ENCODE data around the gene PCDHB14.
"Not testable (repeated sequence)": the region's sequence is repeated elsewhere in the genome, so short reads cannot be mapped to it uniquely, and the experiment has no call there.

PCDHB14 gene

DNA sequence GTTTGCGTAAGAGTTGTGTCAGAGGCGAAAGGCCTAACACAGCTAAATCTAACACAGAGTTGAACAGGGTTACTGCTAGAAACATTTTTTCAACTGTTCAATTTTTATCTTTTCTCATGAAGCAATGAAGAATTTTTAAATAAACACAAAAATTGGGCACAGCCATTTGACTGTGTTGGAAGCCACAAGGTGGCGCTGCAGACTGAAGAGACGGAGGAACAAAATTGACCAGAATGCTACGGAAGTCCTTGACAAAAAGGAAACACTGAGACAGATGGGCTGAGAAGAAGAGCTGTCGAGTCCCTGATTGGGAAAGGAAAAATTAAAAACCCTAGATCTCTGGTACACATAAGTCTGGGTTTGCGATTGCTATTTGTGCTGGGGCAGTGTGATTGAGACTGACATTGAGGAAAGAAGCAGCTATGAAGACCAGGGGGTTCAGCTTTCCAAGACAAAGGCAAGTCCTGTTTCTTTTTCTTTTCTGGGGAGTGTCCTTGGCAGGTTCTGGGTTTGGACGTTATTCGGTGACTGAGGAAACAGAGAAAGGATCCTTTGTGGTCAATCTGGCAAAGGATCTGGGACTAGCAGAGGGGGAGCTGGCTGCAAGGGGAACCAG, 36.1 kb upstream of the PCDHB14 start, which contains the start of gene PCDHB9:
TSS of gene PCDHB9 (plus strand) at position 265 of the 616 bp plus-strand sequence. CDS start at position 423, 158 bp downstream.
- H3K27ac ChIP-seq: no peak within 1 kb of the TSS
- TF ChIP-seq, protein P1, sequence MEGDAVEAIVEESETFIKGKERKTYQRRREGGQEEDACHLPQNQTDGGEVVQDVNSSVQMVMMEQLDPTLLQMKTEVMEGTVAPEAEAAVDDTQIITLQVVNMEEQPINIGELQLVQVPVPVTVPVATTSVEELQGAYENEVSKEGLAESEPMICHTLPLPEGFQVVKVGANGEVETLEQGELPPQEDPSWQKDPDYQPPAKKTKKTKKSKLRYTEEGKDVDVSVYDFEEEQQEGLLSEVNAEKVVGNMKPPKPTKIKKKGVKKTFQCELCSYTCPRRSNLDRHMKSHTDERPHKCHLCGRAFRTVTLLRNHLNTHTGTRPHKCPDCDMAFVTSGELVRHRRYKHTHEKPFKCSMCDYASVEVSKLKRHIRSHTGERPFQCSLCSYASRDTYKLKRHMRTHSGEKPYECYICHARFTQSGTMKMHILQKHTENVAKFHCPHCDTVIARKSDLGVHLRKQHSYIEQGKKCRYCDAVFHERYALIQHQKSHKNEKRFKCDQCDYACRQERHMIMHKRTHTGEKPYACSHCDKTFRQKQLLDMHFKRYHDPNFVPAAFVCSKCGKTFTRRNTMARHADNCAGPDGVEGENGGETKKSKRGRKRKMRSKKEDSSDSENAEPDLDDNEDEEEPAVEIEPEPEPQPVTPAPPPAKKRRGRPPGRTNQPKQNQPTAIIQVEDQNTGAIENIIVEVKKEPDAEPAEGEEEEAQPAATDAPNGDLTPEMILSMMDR (IDR thresholded peaks at IDR 0.05): peak; percentile 90
- TF ChIP-seq ZFX (IDR thresholded peaks at IDR 0.05; ENCODE audit: borderline replicate concordance): no peak

DNA sequence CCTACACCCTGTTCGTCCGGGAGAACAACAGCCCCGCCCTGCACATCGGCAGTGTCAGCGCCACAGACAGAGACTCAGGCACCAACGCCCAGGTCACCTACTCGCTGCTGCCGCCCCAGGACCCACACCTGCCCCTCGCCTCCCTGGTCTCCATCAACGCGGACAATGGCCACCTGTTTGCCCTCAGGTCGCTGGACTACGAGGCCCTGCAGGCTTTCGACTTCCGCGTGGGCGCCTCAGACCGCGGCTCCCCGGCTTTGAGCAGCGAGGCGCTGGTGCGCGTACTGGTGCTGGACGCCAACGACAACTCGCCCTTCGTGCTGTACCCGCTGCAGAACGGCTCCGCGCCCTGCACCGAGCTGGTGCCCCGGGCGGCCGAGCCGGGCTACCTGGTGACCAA, 34.5 kb upstream of the PCDHB14 start:
- not testable (repeated sequence) for H3K27ac ChIP-seq

DNA sequence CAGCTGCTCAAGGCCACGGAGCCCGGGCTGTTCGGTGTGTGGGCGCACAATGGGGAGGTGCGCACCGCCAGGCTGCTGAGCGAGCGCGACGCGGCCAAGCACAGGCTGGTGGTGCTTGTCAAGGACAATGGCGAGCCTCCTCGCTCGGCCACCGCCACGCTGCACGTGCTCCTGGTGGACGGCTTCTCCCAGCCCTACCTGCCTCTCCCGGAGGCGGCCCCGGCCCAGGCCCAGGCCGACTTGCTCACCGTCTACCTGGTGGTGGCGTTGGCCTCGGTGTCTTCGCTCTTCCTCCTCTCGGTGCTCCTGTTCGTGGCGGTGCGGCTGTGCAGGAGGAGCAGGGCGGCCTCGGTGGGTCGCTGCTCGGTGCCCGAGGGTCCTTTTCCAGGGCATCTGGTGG, 34.0 kb upstream of the PCDHB14 start:
- not testable (repeated sequence) for H3K27ac ChIP-seq

DNA sequence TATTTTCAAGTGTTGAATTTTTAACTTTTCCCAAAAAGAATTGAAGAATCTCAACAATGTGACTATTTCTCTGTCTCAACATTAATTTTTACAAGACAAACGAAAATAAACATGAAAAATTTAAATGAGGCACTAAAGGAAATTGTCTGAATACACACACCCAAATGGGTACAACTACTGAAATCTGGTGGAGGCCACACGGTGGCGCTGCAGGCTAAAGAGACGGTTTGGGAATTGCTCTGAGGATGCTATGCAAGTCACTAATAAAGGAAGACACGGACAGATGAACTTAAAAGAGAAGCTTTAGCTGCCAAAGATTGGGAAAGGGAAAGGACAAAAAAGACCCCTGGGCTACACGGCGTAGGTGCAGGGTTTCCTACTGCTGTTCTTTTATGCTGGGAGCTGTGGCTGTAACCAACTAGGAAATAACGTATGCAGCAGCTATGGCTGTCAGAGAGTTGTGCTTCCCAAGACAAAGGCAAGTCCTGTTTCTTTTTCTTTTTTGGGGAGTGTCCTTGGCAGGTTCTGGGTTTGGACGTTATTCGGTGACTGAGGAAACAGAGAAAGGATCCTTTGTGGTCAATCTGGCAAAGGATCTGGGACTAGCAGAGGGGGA, 30.9 kb upstream of the PCDHB14 start, which contains the start of gene PCDHB10:
TSS of gene PCDHB10 (plus strand) at position 244 of the 616 bp plus-strand sequence. CDS start at position 444, 200 bp downstream.
- no peak within 1 kb of the TSS for H3K27ac ChIP-seq
- TF ChIP-seq ZFX (IDR thresholded peaks at IDR 0.05; ENCODE audit: borderline replicate concordance): no peak
- TF ChIP-seq, protein P1 (IDR thresholded peaks at IDR 0.05): peak; percentile 94

DNA sequence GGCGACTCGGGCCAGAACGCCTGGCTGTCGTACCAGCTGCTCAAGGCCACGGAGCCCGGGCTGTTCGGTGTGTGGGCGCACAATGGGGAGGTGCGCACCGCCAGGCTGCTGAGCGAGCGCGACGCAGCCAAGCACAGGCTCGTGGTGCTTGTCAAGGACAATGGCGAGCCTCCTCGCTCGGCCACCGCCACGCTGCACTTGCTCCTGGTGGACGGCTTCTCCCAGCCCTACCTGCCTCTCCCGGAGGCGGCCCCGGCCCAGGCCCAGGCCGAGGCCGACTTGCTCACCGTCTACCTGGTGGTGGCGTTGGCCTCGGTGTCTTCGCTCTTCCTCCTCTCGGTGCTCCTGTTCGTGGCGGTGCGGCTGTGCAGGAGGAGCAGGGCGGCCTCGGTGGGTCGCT, 28.8 kb upstream of the PCDHB14 start:
- not testable (repeated sequence) for H3K27ac ChIP-seq

DNA sequence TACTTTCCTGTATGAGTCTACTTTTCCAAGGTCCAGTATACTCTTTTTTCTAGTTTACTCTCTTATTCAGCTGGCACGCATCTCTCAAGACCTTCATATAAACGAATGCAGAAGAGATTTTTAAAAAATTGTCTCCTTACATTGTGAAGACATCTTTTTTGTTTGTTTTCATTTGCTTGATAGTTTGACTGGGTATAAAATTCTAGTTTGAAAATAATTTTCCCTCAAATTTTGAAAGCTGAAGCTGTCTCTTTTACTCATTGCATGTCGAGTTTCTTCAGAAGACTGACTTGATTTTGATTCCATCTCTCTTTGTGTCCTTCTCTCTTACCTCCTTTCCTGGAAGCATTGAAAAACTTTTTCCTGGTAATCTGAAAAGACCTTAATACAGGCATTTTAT, 26.8 kb upstream of the PCDHB14 start:
- TF ChIP-seq, protein P1 (IDR thresholded peaks at IDR 0.05): no peak
- TF ChIP-seq ZFX (IDR thresholded peaks at IDR 0.05; ENCODE audit: borderline replicate concordance): no peak
- H3K27ac ChIP-seq: no peak overlapping the region

DNA sequence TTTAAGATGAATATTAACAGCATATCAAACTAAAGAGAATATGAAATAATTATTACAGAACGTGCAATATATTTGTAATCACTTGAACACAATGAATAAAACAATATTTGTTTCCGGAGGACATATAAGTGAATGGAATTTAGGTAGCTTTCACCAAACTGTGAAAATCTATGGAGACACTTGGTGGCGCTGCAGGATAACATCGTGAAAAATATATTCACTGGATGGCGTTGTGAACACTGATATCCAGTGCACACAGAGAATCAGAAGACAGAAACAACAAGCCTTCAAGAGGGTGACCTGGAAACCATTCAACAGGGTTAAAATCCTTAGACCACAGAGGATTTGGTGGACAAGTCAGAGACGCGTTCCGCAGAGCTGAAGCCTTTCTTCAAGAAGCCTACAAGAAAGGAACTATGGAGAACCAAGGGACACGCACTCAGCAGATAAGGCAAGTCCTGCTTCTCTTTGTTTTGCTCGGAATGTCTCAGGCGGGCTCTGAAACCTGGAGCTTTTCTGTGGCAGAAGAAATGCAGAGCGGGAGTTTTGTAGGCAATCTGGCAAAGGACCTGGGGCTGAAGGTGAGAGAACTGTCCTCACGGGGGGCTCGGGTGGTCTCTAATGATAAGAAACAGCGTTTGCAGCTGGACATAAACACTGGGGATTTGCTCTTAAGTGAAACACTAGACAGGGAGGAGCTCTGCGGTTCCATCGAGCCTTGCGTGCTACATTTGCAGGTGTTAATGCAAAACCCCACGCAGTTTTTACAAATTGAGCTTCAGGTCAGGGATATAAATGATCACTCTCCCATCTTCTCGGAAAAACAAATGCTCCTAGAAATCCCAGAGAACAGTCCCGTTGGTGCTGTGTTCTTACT, 23.5 kb upstream of the PCDHB14 start, which contains the start of gene PCDHB11:
TSS of gene PCDHB11 (plus strand) at position 269 of the 877 bp plus-strand sequence. CDS start at position 417, 148 bp downstream.
- H3K27ac ChIP-seq: no peak within 1 kb of the TSS; the same call in 1 of the 2 replicates
- TF ChIP-seq, protein P1 (IDR thresholded peaks at IDR 0.05): peak; percentile 89
- no peak for TF ChIP-seq ZFX (IDR thresholded peaks at IDR 0.05; ENCODE audit: borderline replicate concordance)

DNA sequence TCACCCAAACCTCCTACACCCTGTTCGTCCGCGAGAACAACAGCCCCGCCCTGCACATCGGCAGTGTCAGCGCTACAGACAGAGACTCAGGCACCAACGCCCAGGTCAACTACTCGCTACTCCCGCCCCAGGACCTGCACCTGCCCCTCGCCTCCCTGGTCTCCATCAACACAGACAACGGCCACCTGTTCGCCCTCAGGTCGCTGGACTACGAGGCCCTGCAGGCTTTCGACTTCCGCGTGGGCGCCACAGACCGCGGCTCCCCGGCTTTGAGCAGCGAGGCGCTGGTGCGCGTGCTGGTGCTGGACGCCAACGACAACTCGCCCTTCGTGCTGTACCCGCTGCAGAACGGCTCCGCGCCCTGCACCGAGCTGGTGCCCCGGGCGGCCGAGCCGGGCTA, 22.0 kb upstream of the PCDHB14 start:
- not testable (repeated sequence) for H3K27ac ChIP-seq

DNA sequence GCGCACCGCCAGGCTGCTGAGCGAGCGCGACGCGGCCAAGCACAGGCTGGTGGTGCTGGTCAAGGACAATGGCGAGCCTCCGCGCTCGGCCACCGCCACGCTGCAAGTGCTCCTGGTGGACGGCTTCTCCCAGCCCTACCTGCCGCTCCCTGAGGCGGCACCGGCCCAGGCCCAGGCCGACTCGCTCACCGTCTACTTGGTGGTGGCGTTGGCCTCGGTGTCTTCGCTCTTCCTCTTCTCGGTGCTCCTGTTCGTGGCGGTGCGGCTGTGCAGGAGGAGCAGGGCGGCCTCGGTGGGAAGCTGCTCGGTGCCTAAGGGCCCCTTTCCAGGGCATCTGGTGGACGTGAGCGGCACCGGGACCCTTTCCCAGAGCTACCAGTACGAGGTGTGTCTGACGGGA, 21.5 kb upstream of the PCDHB14 start:
- H3K27ac ChIP-seq: not testable (repeated sequence)

Data from 22Rv1 (cell line).